Measurements from ENCODE around the gene TMEM239. TPM values are rescaled to one million over a fixed set of nuclear protein-coding genes. Genes with fewer than 3 reads are reported as not detected.

Gene TMEM239
- total and polyA plus RNA-seq, 12 donors, result 0.08 TPM; not detected in 11

DNA sequence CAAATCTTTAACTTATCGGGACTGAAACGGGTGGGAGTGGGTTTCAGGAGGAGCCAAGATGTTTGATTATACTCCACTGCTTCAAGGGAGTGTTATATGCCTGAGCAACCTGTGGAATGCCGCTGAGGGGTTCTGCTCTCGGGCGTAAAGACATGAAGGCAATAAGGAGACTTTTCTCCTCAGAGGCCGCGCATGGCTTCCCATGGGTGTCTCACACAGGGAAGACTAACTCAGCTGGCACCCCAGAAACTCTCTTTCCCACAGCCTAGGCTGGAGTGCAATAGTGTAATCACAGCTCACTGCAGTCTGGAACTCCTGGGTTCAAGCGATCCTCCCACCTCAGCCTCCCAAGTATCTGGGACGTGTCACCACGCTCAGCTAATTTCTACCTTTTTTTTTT lies 6.5 kb upstream of the TMEM239 start:
- no peaks in the 10 kb centered on the region for H3K36me3 ChIP-seq (replicated peaks in 1 of 2)
- no peak overlapping the region for H3K27ac ChIP-seq
- no peak overlapping the region for H3K4me3 ChIP-seq
- DNase-seq, result no peak
- H3K27me3 ChIP-seq, result peaks cover 8% of the 10 kb centered on the region
- intact Hi-C loops (cut with DNase I), result no loop called here
- H3K4me1 ChIP-seq (replicated peaks in 1 of 2), result no peaks in the 10 kb centered on the region
- H3K9me3 ChIP-seq (replicated peaks in 1 of 3), result no peaks in the 10 kb centered on the region
- WGBS, 4 donors, result 76 to 89% (median 87%) methylated on average over 10 of the region's 10 CpGs
- no peak for TF ChIP-seq POLR2A (IDR thresholded peaks at IDR 0.05)
- TF ChIP-seq, protein P1, sequence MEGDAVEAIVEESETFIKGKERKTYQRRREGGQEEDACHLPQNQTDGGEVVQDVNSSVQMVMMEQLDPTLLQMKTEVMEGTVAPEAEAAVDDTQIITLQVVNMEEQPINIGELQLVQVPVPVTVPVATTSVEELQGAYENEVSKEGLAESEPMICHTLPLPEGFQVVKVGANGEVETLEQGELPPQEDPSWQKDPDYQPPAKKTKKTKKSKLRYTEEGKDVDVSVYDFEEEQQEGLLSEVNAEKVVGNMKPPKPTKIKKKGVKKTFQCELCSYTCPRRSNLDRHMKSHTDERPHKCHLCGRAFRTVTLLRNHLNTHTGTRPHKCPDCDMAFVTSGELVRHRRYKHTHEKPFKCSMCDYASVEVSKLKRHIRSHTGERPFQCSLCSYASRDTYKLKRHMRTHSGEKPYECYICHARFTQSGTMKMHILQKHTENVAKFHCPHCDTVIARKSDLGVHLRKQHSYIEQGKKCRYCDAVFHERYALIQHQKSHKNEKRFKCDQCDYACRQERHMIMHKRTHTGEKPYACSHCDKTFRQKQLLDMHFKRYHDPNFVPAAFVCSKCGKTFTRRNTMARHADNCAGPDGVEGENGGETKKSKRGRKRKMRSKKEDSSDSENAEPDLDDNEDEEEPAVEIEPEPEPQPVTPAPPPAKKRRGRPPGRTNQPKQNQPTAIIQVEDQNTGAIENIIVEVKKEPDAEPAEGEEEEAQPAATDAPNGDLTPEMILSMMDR (IDR thresholded peaks at IDR 0.05), result no peak

DNA sequence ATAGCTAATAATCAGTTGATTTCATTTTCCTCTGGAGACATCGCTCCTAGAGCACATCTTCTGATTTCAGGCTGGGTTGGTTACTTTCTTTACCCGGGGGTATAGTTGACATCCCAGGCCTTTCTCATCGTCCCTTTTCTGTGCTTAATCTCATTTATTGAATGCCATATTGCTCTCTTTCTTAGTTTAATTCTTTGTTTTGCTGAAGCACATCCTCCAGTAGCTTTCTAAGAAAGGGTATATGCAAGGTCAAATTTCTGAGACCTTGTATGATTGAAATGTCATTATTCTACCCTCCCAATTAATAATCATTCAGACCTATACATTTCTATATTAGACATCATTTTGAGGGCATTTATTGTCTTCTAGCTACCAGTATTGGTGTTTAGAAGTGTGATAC lies 4.0 kb upstream of the TMEM239 start:
- no peaks in the 10 kb centered on the region for H3K36me3 ChIP-seq (replicated peaks in 1 of 2)
- intact Hi-C loops (cut with DNase I), result no loop called here
- no peaks in the 10 kb centered on the region for H3K9me3 ChIP-seq (replicated peaks in 1 of 3)
- TF ChIP-seq, protein P1 (IDR thresholded peaks at IDR 0.05), result no peak
- no peak for TF ChIP-seq POLR2A (IDR thresholded peaks at IDR 0.05)
- no peak overlapping the region for H3K27ac ChIP-seq
- no peak for DNase-seq
- 60 to 91% (median 76%) methylated on average over 3 of the region's 3 CpGs for WGBS, 4 donors
- H3K4me3 ChIP-seq, result no peak overlapping the region
- no peaks in the 10 kb centered on the region for H3K27me3 ChIP-seq
- H3K4me1 ChIP-seq (replicated peaks in 1 of 2), result peaks cover 0 to 4% of the 10 kb centered on the region in 2 donors

DNA sequence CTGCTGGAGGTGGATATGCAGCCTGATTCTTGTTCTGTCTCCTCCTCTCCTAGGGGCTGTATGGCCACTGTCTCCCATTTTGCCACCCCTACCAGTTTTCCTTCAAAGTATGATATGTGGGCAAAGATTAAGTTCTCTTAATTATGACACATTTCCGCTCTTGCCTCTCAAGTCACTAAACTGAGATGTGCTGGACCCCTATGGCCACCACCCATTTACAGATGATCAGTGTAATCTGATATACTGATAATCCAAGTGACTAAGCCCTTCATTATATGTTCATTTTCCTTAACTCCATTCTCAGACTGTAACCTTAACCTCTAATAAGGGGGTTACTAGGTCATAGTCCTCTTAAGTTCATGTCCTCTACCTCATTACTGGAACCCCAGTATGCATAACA lies 2.1 kb upstream of the TMEM239 start:
- Histone ChIP-seq H3K4me3 (no peak overlapping the region), H3K27me3 (no peaks in the 10 kb centered on the region), H3K4me1 (replicated peaks in 1 of 2) (peaks cover 0 to 4% of the 10 kb centered on the region in 2 donors), H3K27ac (peak overlapping the region in 1 of 5 donors; percentile 75), H3K9me3 (replicated peaks in 1 of 3) (no peaks in the 10 kb centered on the region), H3K36me3 (replicated peaks in 1 of 2) (no peaks in the 10 kb centered on the region)
- intact Hi-C loops (cut with DNase I), result no loop called here
- DNase-seq, result peak in 1 of 7 donors; percentile 13
- WGBS, 4 donors, result 87 to 100% (median 96%) methylated on average over 1 of the region's 1 CpG
- TF ChIP-seq, protein P1 (IDR thresholded peaks at IDR 0.05), result no peak
- TF ChIP-seq POLR2A (IDR thresholded peaks at IDR 0.05), result no peak

DNA sequence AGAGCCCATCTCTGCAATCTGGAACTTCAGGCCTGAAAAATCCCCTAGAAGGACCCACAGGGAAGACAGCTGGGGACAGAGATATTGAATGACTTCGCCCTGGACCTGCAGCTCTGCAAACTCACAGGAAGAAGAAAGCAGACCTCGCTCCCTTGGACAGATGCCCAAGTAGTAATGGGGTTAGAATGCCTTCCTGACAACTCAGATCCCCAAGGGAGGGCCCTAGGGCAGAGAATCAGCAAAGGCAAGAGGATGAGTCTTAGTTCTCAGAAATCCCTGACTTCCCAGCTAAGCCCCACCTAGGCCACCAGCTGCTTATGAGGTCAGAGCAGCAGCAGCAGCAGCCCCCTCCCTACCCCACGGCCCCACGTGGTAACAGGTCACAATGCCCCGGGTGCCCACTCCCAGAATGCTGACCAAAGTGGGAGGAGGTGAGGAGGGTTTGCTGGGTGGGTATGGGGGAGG lies 1.5 kb upstream of the TMEM239 start, which contains the start of gene C20orf141:
Gene C20orf141, plus strand, starts transcription at position 401 of the 465 bp plus-strand sequence. CDS start 198 bp downstream, outside the sequence.
- peak within 1 kb of the TSS in 2 of 5 donors; percentile 44 to 75 for H3K27ac ChIP-seq
- no peak within 1 kb of the TSS for H3K4me3 ChIP-seq
- 39 to 57% (median 42%) methylated on average over 2 to 5 of the region's 5 CpGs for WGBS, 4 donors
- TF ChIP-seq, protein P1 (IDR thresholded peaks at IDR 0.05), result no peak
- no peak for TF ChIP-seq POLR2A (IDR thresholded peaks at IDR 0.05)
- DNase-seq, result peak in 6 of 7 donors; percentile 43 to 77 (median 60)
- H3K9me3 ChIP-seq (replicated peaks in 1 of 3), result no peaks in the 10 kb centered on the region
- peaks cover 0 to 4% of the 10 kb centered on the region in 2 donors for H3K4me1 ChIP-seq (replicated peaks in 1 of 2)
- no peaks in the 10 kb centered on the region for H3K36me3 ChIP-seq (replicated peaks in 1 of 2)
- H3K27me3 ChIP-seq, result no peaks in the 10 kb centered on the region
- intact Hi-C loops (cut with DNase I), result no loop called here

Data from adrenal gland (tissue), 12 donors.